Prostate gland (tissue), 2 donors: ENCODE results near the gene ARAP2.

Experiments used
- POLR2A ChIP-seq: fragments of 450-650 bp; IDR thresholded peaks from one replicate; pipeline ENCODE4 v1.6.1; 2016; ENCODE audit warnings: antibody characterized with exemption, mild to moderate bottlenecking
- TF ChIP-seq, protein P1 (sequence below), 4 experiments: fragments of 200-600 bp in 2 of 4; fragments of 450-650 bp in 2 of 4; sonication (generic) in 2 of 4; IDR thresholded peaks; 1 replicate in 3 of 4; 2 replicates in 1 of 4; pipeline ENCODE4 v1.5.1; 2016 to 2019; ENCODE audit warnings: antibody characterized with exemption in 4 of 4, mild to moderate bottlenecking in 2 of 4, moderate library complexity in 2 of 4

DNA sequence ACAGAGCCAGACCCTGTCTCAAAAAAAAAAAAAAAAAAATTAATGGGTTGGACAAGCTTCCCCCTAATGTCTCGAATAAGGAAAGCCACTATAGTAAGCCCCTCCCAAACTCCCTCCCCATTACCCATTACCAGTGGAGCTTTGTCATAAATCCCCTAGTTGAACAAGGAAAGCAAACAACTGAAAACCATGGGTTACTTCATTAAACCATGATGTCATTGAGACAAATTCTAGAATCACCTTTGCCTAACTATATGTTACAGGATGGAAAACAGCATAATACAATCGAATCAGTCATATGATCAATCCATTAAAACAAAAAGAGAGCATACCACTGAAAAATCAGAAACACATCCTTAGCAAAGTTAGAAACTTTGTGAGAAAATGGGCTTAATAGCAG is 8.2 kb downstream of the ARAP2 start:
- TF ChIP-seq POLR2A = no peak
- TF ChIP-seq, protein P1, sequence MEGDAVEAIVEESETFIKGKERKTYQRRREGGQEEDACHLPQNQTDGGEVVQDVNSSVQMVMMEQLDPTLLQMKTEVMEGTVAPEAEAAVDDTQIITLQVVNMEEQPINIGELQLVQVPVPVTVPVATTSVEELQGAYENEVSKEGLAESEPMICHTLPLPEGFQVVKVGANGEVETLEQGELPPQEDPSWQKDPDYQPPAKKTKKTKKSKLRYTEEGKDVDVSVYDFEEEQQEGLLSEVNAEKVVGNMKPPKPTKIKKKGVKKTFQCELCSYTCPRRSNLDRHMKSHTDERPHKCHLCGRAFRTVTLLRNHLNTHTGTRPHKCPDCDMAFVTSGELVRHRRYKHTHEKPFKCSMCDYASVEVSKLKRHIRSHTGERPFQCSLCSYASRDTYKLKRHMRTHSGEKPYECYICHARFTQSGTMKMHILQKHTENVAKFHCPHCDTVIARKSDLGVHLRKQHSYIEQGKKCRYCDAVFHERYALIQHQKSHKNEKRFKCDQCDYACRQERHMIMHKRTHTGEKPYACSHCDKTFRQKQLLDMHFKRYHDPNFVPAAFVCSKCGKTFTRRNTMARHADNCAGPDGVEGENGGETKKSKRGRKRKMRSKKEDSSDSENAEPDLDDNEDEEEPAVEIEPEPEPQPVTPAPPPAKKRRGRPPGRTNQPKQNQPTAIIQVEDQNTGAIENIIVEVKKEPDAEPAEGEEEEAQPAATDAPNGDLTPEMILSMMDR (IDR thresholded peaks at IDR 0.05) = no peak
